Stimulated activated CD4-positive, alpha-beta T cell treated with anti-CD3 and anti-CD28 coated beads, Interleukin-12 subunit alpha, Interleukin-12 subunit beta, amount 100 ng/mL, for 4 hours (primary cell): ENCODE results near the gene PTBP1.
"Not testable (repeated sequence)": the region's sequence is repeated elsewhere in the genome, so short reads cannot be mapped to it uniquely, and the experiment has no call there.

Experiments
- DNase-seq: peaks from one replicate; pipeline ENCODE4 v3.0.0-alpha.2; 2020

Gene PTBP1

GRCh38 chr19:834216-834615 is 37.0 kb downstream of the PTBP1 start:
- DNase-seq: no peak

GRCh38 chr19:835210-835810 is 38.1 kb downstream of the PTBP1 start:
- DNase-seq: no peak

- no peak for DNase-seq
These were observed 43.4 kb downstream of the PTBP1 start, which contains the start of gene PRTN3 for GRCh38 chr19:840519-841206. PRTN3 (plus strand) TSS chr19:840999; CDS start chr19:841009, 10 bp downstream.

- DNase-seq: not testable (repeated sequence)
These were observed 45.5 kb downstream of the PTBP1 start for GRCh38 chr19:842802-843179.

GRCh38 chr19:843180-843835 is 46.1 kb downstream of the PTBP1 start:
- DNase-seq: no peak

GRCh38 chr19:843836-844545 is 46.7 kb downstream of the PTBP1 start:
- no peak for DNase-seq

GRCh38 chr19:844546-844971 is 47.3 kb downstream of the PTBP1 start:
- no peak for DNase-seq

GRCh38 chr19:845707-846521 is 48.7 kb downstream of the PTBP1 start:
- no peak for DNase-seq

- DNase-seq: no peak
These were observed 51.2 kb downstream of the PTBP1 start for GRCh38 chr19:848386-848921.

- DNase-seq: not testable (repeated sequence)
These were observed 51.9 kb downstream of the PTBP1 start for GRCh38 chr19:849195-849594.

- DNase-seq: no peak
These were observed 53.1 kb downstream of the PTBP1 start for GRCh38 chr19:850221-850978.

GRCh38 chr19:850979-851335 is 53.7 kb downstream of the PTBP1 start:
- no peak for DNase-seq

GRCh38 chr19:852136-853013 is 55.1 kb downstream of the PTBP1 start, which contains the start of gene ELANE:
ELANE (plus strand) TSS chr19:852303; CDS start chr19:852329, 26 bp downstream.
- no peak for DNase-seq

GRCh38 chr19:853014-853585 is 55.8 kb downstream of the PTBP1 start:
- no peak for DNase-seq

GRCh38 chr19:853614-854220 is 56.5 kb downstream of the PTBP1 start:
- DNase-seq: not testable (repeated sequence)

- DNase-seq: no peak
These were observed 57.3 kb downstream of the PTBP1 start for GRCh38 chr19:854549-854948.

- no peak for DNase-seq
These were observed 57.9 kb downstream of the PTBP1 start for GRCh38 chr19:855142-855541.

- no peak for DNase-seq
These were observed 58.4 kb downstream of the PTBP1 start for GRCh38 chr19:855566-856120.

GRCh38 chr19:858284-858683 is 61.0 kb downstream of the PTBP1 start:
- no peak for DNase-seq
